Progenitor cell of endocrine pancreas (in vitro differentiated cells): ENCODE data around the gene GABPB1. TPM values are rescaled to one million over a fixed set of nuclear protein-coding genes. Genes with fewer than 3 reads are reported as not detected.

Experiments used
- DNase-seq: peaks from one replicate; pipeline ENCODE4 v3.0.0; 2021; ENCODE audit warnings: low spot score; ENCODE audit not compliant: unreplicated experiment
- H3K27ac Mint-ChIP-seq: 2 replicates; pipeline ENCODE4 v1.8.0; 2021; ENCODE audit warnings: mild to moderate bottlenecking, moderate library complexity, mixed read lengths
- H3K27me3 Mint-ChIP-seq: 2 replicates; pipeline ENCODE4 v1.8.0; 2021; ENCODE audit warnings: mixed read lengths
- H3K36me3 Mint-ChIP-seq: 2 replicates; pipeline ENCODE4 v1.8.0; 2022; ENCODE audit warnings: mixed read lengths; ENCODE audit not compliant: insufficient read depth
- H3K4me1 Mint-ChIP-seq: 2 replicates; pipeline ENCODE4 v1.8.0; 2021; ENCODE audit warnings: low read depth, mixed read lengths
- H3K4me3 Mint-ChIP-seq: 2 replicates; pipeline ENCODE4 v1.8.0; 2021; ENCODE audit warnings: low read depth, mild to moderate bottlenecking, moderate library complexity, mixed read lengths
- H3K9me3 Mint-ChIP-seq: 2 replicates; pipeline ENCODE4 v1.8.0; 2021; ENCODE audit warnings: low read depth, mixed read lengths
- CTCF ChIP-seq: fragments of 200-600 bp; sonication (generic); IDR thresholded peaks from one replicate; pipeline ENCODE4 v1.5.0; 2021; ENCODE audit warnings: antibody characterized with exemption, mild to moderate bottlenecking; ENCODE audit not compliant: unreplicated experiment
- total RNA-seq: library from RNA; stranded (reverse); gene quantifications from 2 replicates; pipeline ENCODE4 v1.2.1, GENCODE V29; 2021

Gene GABPB1
- total RNA-seq, 1 donor from 2014 or later = 41.7 TPM

- no peak overlapping the region for H3K27ac Mint-ChIP-seq
- H3K36me3 Mint-ChIP-seq = no peaks in the 10 kb centered on the region
- peaks cover 7% of the 10 kb centered on the region for H3K27me3 Mint-ChIP-seq
- DNase-seq = no peak
- H3K9me3 Mint-ChIP-seq = no peaks in the 10 kb centered on the region
- H3K4me3 Mint-ChIP-seq = no peak overlapping the region
- no peak for TF ChIP-seq CTCF
- peaks cover 6% of the 10 kb centered on the region for H3K4me1 Mint-ChIP-seq
These were observed 97.7 kb downstream of the GABPB1 start for GRCh38 chr15:50257332-50257731.

GRCh38 chr15:50256188-50257041, 98.6 kb downstream of the GABPB1 start:
- DNase-seq = no peak
- Mint-ChIP-seq H3K4me1 (peaks cover 6% of the 10 kb centered on the region), H3K27me3 (peaks cover 7% of the 10 kb centered on the region), H3K4me3 (no peak overlapping the region), H3K36me3 (no peaks in the 10 kb centered on the region), H3K9me3 (no peaks in the 10 kb centered on the region), H3K27ac (no peak overlapping the region)
- no peak for TF ChIP-seq CTCF

GRCh38 chr15:50252556-50252955, 102.4 kb downstream of the GABPB1 start:
- no peak for TF ChIP-seq CTCF
- H3K36me3 Mint-ChIP-seq = no peaks in the 10 kb centered on the region

GRCh38 chr15:50251638-50252182, 103.3 kb downstream of the GABPB1 start:
- TF ChIP-seq CTCF = no peak
- H3K27me3 Mint-ChIP-seq = peaks cover 7% of the 10 kb centered on the region
- DNase-seq = no peak
- H3K9me3 Mint-ChIP-seq = no peaks in the 10 kb centered on the region
- no peaks in the 10 kb centered on the region for H3K36me3 Mint-ChIP-seq
- H3K4me1 Mint-ChIP-seq = peaks cover 3% of the 10 kb centered on the region
- no peak overlapping the region for H3K27ac Mint-ChIP-seq
- no peak overlapping the region for H3K4me3 Mint-ChIP-seq

More at GRCh38 chr15:50252556-50252955, 102.4 kb downstream of the GABPB1 start:
- Mint-ChIP-seq H3K9me3 (no peaks in the 10 kb centered on the region), H3K27ac (no peak overlapping the region), H3K27me3 (peaks cover 7% of the 10 kb centered on the region), H3K4me1 (peaks cover 3% of the 10 kb centered on the region), H3K4me3 (no peak overlapping the region)
- DNase-seq = no peak

GRCh38 chr15:50250760-50251394, 104.1 kb downstream of the GABPB1 start:
- DNase-seq = no peak
- H3K36me3 Mint-ChIP-seq = no peaks in the 10 kb centered on the region
- no peaks in the 10 kb centered on the region for H3K4me1 Mint-ChIP-seq
- H3K9me3 Mint-ChIP-seq = no peaks in the 10 kb centered on the region
- H3K27me3 Mint-ChIP-seq = peaks cover 7% of the 10 kb centered on the region
- no peak for TF ChIP-seq CTCF
- H3K4me3 Mint-ChIP-seq = no peak overlapping the region
- H3K27ac Mint-ChIP-seq = no peak overlapping the region
